GM23338 (cell line): ENCODE data around the gene PRKAR1B.

Experiments used
- CREB1 ChIP-seq: fragments of 250-450 bp; sonication (Bioruptor Pico); IDR thresholded peaks from 2 replicates; pipeline ENCODE4 v1.5.0; 2020; ENCODE audit warnings: low read depth, mild to moderate bottlenecking, moderate library complexity
- EZH2 ChIP-seq: fragments of 200-600 bp; sonication (generic); IDR thresholded peaks from one replicate; pipeline ENCODE4 v1.8.0; 2017; ENCODE audit warnings: antibody characterized with exemption, mild to moderate bottlenecking, low read depth; ENCODE audit not compliant: unreplicated experiment
- EZH2phosphoT487 ChIP-seq: fragments of 200-600 bp; sonication (generic); IDR thresholded peaks from one replicate; pipeline ENCODE4 v1.8.1; 2018; ENCODE audit warnings: antibody characterized with exemption; ENCODE audit not compliant: unreplicated experiment
- JUNB ChIP-seq: IDR thresholded peaks from one replicate; pipeline ENCODE4 v1.6.1; 2016; ENCODE audit warnings: antibody characterized with exemption; ENCODE audit not compliant: unreplicated experiment
- NANOG ChIP-seq: IDR thresholded peaks from 2 replicates; pipeline ENCODE4 v1.6.1; 2016; ENCODE audit warnings: antibody characterized with exemption, borderline replicate concordance
- POLR2AphosphoS5 ChIP-seq: IDR thresholded peaks from 2 replicates; pipeline ENCODE4 v1.6.1; 2016; ENCODE audit warnings: antibody characterized with exemption, low read depth
- STAT1 ChIP-seq: IDR thresholded peaks from one replicate; pipeline ENCODE4 v1.6.1; 2016; ENCODE audit warnings: antibody characterized with exemption; ENCODE audit not compliant: unreplicated experiment
- ZNF114 ChIP-seq: fragments of 250-450 bp; sonication (Bioruptor Pico); IDR thresholded peaks from 2 replicates; pipeline ENCODE4 v1.5.0; 2020; ENCODE audit warnings: mild to moderate bottlenecking, moderate library complexity
- ZNF331 ChIP-seq: fragments of 250-450 bp; sonication (Bioruptor Pico); IDR thresholded peaks from 2 replicates; pipeline ENCODE4 v1.5.0; 2020; ENCODE audit warnings: low read depth, mild to moderate bottlenecking, moderate library complexity
- TF ChIP-seq, protein P1 (sequence below), 2 experiments: fragments of 200-600 bp in 1 of 2; sonication (generic) in 1 of 2; conservative IDR thresholded peaks; 2 replicates each; pipeline versions ENCODE4 v1.5.1 to v1.6.1; 2016 to 2017; ENCODE audit warnings: antibody characterized with exemption in 2 of 2, low read depth in 2 of 2, mild to moderate bottlenecking in 2 of 2, moderate library complexity in 1 of 2
- TF ChIP-seq, protein P2 (sequence below): IDR thresholded peaks from 2 replicates; pipeline ENCODE4 v1.6.1; 2016; ENCODE audit warnings: antibody characterized with exemption
- TF ChIP-seq, protein P3 (sequence below): IDR thresholded peaks from one replicate; pipeline ENCODE4 v1.6.1; 2018; ENCODE audit warnings: antibody characterized with exemption; ENCODE audit not compliant: unreplicated experiment
- TF ChIP-seq, protein P4 (sequence below): fragments of 250-450 bp; sonication (Bioruptor Pico); IDR thresholded peaks from 2 replicates; pipeline ENCODE4 v1.5.0; 2020; ENCODE audit warnings: mild to moderate bottlenecking, moderate library complexity

DNA sequence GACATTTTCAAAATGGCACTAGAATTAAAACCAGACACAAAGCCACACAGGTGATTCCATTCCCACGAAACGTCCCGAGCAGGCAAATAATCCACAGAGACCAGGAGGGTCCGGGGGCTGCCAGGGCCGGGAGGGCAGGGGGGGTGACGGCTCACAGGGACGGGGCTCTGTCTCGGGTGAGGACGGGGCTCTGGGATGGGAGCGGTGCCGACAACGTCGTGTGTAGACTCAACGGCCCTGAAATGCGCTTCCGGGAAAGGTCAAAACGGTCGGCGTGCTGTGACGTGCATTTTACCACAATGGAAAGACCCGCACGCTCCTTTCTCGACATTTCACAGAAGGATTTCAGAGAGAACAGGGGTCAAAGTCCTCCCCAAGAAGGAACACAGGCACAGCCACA is 144.2 kb downstream of the PRKAR1B start:
- TF ChIP-seq, protein P1, sequence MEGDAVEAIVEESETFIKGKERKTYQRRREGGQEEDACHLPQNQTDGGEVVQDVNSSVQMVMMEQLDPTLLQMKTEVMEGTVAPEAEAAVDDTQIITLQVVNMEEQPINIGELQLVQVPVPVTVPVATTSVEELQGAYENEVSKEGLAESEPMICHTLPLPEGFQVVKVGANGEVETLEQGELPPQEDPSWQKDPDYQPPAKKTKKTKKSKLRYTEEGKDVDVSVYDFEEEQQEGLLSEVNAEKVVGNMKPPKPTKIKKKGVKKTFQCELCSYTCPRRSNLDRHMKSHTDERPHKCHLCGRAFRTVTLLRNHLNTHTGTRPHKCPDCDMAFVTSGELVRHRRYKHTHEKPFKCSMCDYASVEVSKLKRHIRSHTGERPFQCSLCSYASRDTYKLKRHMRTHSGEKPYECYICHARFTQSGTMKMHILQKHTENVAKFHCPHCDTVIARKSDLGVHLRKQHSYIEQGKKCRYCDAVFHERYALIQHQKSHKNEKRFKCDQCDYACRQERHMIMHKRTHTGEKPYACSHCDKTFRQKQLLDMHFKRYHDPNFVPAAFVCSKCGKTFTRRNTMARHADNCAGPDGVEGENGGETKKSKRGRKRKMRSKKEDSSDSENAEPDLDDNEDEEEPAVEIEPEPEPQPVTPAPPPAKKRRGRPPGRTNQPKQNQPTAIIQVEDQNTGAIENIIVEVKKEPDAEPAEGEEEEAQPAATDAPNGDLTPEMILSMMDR (conservative IDR thresholded peaks at IDR 0.05; ENCODE audit: low read depth in 2 of 2): no peak
- TF ChIP-seq NANOG (no peak), POLR2AphosphoS5 (no peak), CREB1 (CRISPR knock-in tag) (no peak), EZH2phosphoT487 (no peak), EZH2 (no peak), JUNB (no peak), ZNF331 (CRISPR knock-in tag) (no peak), ZNF114 (CRISPR knock-in tag) (no peak), STAT1 (no peak)
- TF ChIP-seq, protein P2, sequence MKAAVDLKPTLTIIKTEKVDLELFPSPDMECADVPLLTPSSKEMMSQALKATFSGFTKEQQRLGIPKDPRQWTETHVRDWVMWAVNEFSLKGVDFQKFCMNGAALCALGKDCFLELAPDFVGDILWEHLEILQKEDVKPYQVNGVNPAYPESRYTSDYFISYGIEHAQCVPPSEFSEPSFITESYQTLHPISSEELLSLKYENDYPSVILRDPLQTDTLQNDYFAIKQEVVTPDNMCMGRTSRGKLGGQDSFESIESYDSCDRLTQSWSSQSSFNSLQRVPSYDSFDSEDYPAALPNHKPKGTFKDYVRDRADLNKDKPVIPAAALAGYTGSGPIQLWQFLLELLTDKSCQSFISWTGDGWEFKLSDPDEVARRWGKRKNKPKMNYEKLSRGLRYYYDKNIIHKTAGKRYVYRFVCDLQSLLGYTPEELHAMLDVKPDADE: no peak
- TF ChIP-seq, protein P3, sequence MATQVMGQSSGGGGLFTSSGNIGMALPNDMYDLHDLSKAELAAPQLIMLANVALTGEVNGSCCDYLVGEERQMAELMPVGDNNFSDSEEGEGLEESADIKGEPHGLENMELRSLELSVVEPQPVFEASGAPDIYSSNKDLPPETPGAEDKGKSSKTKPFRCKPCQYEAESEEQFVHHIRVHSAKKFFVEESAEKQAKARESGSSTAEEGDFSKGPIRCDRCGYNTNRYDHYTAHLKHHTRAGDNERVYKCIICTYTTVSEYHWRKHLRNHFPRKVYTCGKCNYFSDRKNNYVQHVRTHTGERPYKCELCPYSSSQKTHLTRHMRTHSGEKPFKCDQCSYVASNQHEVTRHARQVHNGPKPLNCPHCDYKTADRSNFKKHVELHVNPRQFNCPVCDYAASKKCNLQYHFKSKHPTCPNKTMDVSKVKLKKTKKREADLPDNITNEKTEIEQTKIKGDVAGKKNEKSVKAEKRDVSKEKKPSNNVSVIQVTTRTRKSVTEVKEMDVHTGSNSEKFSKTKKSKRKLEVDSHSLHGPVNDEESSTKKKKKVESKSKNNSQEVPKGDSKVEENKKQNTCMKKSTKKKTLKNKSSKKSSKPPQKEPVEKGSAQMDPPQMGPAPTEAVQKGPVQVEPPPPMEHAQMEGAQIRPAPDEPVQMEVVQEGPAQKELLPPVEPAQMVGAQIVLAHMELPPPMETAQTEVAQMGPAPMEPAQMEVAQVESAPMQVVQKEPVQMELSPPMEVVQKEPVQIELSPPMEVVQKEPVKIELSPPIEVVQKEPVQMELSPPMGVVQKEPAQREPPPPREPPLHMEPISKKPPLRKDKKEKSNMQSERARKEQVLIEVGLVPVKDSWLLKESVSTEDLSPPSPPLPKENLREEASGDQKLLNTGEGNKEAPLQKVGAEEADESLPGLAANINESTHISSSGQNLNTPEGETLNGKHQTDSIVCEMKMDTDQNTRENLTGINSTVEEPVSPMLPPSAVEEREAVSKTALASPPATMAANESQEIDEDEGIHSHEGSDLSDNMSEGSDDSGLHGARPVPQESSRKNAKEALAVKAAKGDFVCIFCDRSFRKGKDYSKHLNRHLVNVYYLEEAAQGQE: no peak
- TF ChIP-seq, protein P4, sequence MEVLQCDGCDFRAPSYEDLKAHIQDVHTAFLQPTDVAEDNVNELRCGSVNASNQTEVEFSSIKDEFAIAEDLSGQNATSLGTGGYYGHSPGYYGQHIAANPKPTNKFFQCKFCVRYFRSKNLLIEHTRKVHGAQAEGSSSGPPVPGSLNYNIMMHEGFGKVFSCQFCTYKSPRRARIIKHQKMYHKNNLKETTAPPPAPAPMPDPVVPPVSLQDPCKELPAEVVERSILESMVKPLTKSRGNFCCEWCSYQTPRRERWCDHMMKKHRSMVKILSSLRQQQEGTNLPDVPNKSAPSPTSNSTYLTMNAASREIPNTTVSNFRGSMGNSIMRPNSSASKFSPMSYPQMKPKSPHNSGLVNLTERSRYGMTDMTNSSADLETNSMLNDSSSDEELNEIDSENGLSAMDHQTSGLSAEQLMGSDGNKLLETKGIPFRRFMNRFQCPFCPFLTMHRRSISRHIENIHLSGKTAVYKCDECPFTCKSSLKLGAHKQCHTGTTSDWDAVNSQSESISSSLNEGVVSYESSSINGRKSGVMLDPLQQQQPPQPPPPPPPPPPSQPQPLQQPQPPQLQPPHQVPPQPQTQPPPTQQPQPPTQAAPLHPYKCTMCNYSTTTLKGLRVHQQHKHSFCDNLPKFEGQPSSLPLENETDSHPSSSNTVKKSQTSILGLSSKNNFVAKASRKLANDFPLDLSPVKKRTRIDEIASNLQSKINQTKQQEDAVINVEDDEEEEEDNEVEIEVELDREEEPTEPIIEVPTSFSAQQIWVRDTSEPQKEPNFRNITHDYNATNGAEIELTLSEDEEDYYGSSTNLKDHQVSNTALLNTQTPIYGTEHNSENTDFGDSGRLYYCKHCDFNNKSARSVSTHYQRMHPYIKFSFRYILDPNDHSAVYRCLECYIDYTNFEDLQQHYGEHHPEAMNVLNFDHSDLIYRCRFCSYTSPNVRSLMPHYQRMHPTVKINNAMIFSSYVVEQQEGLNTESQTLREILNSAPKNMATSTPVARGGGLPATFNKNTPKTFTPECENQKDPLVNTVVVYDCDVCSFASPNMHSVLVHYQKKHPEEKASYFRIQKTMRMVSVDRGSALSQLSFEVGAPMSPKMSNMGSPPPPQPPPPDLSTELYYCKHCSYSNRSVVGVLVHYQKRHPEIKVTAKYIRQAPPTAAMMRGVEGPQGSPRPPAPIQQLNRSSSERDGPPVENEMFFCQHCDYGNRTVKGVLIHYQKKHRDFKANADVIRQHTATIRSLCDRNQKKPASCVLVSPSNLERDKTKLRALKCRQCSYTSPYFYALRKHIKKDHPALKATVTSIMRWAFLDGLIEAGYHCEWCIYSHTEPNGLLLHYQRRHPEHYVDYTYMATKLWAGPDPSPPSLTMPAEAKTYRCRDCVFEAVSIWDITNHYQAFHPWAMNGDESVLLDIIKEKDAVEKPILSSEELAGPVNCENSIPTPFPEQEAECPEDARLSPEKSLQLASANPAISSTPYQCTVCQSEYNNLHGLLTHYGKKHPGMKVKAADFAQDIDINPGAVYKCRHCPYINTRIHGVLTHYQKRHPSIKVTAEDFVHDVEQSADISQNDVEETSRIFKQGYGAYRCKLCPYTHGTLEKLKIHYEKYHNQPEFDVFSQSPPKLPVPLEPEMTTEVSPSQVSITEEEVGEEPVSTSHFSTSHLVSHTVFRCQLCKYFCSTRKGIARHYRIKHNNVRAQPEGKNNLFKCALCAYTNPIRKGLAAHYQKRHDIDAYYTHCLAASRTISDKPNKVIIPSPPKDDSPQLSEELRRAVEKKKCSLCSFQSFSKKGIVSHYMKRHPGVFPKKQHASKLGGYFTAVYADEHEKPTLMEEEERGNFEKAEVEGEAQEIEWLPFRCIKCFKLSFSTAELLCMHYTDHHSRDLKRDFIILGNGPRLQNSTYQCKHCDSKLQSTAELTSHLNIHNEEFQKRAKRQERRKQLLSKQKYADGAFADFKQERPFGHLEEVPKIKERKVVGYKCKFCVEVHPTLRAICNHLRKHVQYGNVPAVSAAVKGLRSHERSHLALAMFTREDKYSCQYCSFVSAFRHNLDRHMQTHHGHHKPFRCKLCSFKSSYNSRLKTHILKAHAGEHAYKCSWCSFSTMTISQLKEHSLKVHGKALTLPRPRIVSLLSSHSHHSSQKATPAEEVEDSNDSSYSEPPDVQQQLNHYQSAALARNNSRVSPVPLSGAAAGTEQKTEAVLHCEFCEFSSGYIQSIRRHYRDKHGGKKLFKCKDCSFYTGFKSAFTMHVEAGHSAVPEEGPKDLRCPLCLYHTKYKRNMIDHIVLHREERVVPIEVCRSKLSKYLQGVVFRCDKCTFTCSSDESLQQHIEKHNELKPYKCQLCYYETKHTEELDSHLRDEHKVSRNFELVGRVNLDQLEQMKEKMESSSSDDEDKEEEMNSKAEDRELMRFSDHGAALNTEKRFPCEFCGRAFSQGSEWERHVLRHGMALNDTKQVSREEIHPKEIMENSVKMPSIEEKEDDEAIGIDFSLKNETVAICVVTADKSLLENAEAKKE (CRISPR knock-in tag): no peak
